K562 (cell line): ENCODE data around the gene ADD3. TPM values are rescaled to one million over a fixed set of nuclear protein-coding genes. Genes with fewer than 3 reads are reported as not detected.

Experiments used
- ATAC-seq: fragments of 200-7000 bp; cut with Tn5 transposase; 3 replicates; pipeline ENCODE4 v1.9.1; 2020; ENCODE audit warnings: moderate library complexity
- BruUV-seq: library from RNA; stranded (reverse); fragments of 400-500 nt; replicated peaks from 2 replicates; lab custom pipeline; 2021; lab: Mats Ljungman, UMichigan
- CTCF ChIA-PET: fragments of 300-600 bp; formaldehyde crosslinking; extraction: SDS; loops from one replicate; lab custom pipeline; 2021; ENCODE audit warnings: low intra/inter-chr PET ratio; lab: Yijun Ruan, JAX
- POLR2A ChIA-PET: fragments of 300-600, 350-650 bp; sonication (Branson Sonifier 250); formaldehyde crosslinking; extraction: SDS; loops from one replicate; lab custom pipeline; 2021; ENCODE audit warnings: antibody characterized with exemption, inconsistent platforms; lab: Yijun Ruan, JAX
- DNase-seq, 4 experiments: peaks; one replicate each; pipeline versions ENCODE4 v3.0.0 to v3.0.0-alpha.2; 2011 to 2018; ENCODE audit warnings: low spot score in 3 of 4, mixed read lengths in 3 of 4; ENCODE audit errors: extremely low read depth in 1 of 4
- FAIRE-seq: peaks from 2 replicates; lab custom pipeline; 2011; peaks lifted over from hg19 to GRCh38; lab: Jason Lieb, UNC
- H2AFZ ChIP-seq: 2 replicates; pipeline ENCODE4 v1.6.0; 2011; ENCODE audit warnings: low read depth, low read length, control low read depth, inconsistent platforms
- H3K27ac ChIP-seq: fragments of 200-600 bp; 3 replicates; pipeline ENCODE4 v1.8.0; 2011; ENCODE audit warnings: low read depth, mild to moderate bottlenecking, control low read depth, inconsistent platforms, low read length, moderate library complexity, mixed read lengths; ENCODE audit errors: extremely low read depth
- H3K27me3 ChIP-seq, 2 experiments: fragments of 300-600 bp in 1 of 2; 2 replicates in 1 of 2; 3 replicates in 1 of 2; pipeline versions ENCODE4 v1.6.0 to v1.8.0; 2011; ENCODE audit warnings: inconsistent platforms in 2 of 2, low read length in 2 of 2, mild to moderate bottlenecking in 1 of 2, mixed read lengths in 1 of 2, moderate library complexity in 1 of 2; ENCODE audit not compliant: control insufficient read depth in 2 of 2, insufficient read depth in 2 of 2
- H3K36me3 ChIP-seq: fragments of 300-600 bp; 3 replicates; pipeline ENCODE4 v1.8.0; 2011; ENCODE audit warnings: mild to moderate bottlenecking, low read length, inconsistent platforms; ENCODE audit not compliant: control insufficient read depth, insufficient read depth
- H3K4me1 ChIP-seq, 2 experiments: fragments of 200-600 bp in 1 of 2; replicated peaks in 1 of 2; 2 replicates in 1 of 2; 3 replicates in 1 of 2; pipeline versions ENCODE4 v1.5.1 to v1.8.0; 2011; ENCODE audit warnings: inconsistent platforms in 2 of 2, low read length in 2 of 2, mild to moderate bottlenecking in 1 of 2, mixed read lengths in 1 of 2, moderate library complexity in 1 of 2; ENCODE audit not compliant: control insufficient read depth in 2 of 2, insufficient read depth in 2 of 2
- H3K4me2 ChIP-seq: 2 replicates; pipeline ENCODE4 v1.6.1; 2011; ENCODE audit warnings: low read length, control low read depth, inconsistent platforms, mixed read lengths; ENCODE audit not compliant: insufficient read depth
- H3K4me3 ChIP-seq: fragments of 200-600 bp; sonication (generic), shearing (Covaris generic); 2 replicates; pipeline ENCODE4 v1.5.1; 2016; ENCODE audit warnings: control low read depth, inconsistent platforms
- H3K79me2 ChIP-seq: fragments of 200-600 bp; 3 replicates; pipeline ENCODE4 v1.8.0; 2011; ENCODE audit warnings: low read length, inconsistent platforms; ENCODE audit not compliant: control insufficient read depth, insufficient read depth
- H3K9ac ChIP-seq, 2 experiments: 2 replicates each; pipeline versions ENCODE4 v1.6.0 to v1.6.1; 2011; ENCODE audit warnings: low read depth in 2 of 2, low read length in 2 of 2, control low read depth in 1 of 2, inconsistent platforms in 1 of 2, mild to moderate bottlenecking in 1 of 2, mixed read lengths in 1 of 2; ENCODE audit not compliant: insufficient read depth in 1 of 2
- H3K9me1 ChIP-seq: one replicate; pipeline ENCODE4 v1.6.0; 2011; ENCODE audit warnings: inconsistent platforms, mild to moderate bottlenecking, low read length, moderate library complexity; ENCODE audit not compliant: control insufficient read depth, insufficient read depth
- H3K9me3 ChIP-seq: replicated peaks from 2 replicates; pipeline ENCODE4 v1.5.1; 2011; ENCODE audit warnings: low read depth, low read length, inconsistent platforms; ENCODE audit not compliant: control insufficient read depth, insufficient read depth
- H4K20me1 ChIP-seq: replicated peaks from 2 replicates; pipeline ENCODE4 v1.6.1; 2011; ENCODE audit warnings: low read length, inconsistent platforms, mixed read lengths; ENCODE audit not compliant: control insufficient read depth, insufficient read depth
- BRD9 ChIP-seq: fragments of 450-650 bp; IDR thresholded peaks from 2 replicates; pipeline ENCODE4 v1.6.1; 2018; ENCODE audit warnings: low read depth; ENCODE audit not compliant: partially characterized antibody
- CBFA2T2 ChIP-seq: fragments of 450-650 bp; conservative IDR thresholded peaks from 2 replicates; pipeline ENCODE4 v1.6.1; 2017; ENCODE audit warnings: mild to moderate bottlenecking
- ETS1 ChIP-seq: conservative IDR thresholded peaks from 2 replicates; pipeline ENCODE4 v1.6.1; 2011; ENCODE audit warnings: low read depth, mild to moderate bottlenecking, low read length; ENCODE audit not compliant: control insufficient read depth
- ETV6 ChIP-seq, 3 experiments: fragments of 150-350 bp in 1 of 3; sonication (generic) in 1 of 3; formaldehyde crosslinking in 1 of 3; IDR thresholded peaks; 2 replicates each; pipeline versions ENCODE4 v1.6.1 to v1.8.0; 2014 to 2022; ENCODE audit warnings: borderline replicate concordance in 2 of 3, low read depth in 2 of 3, antibody characterized with exemption in 1 of 3, low read length in 1 of 3, mild to moderate bottlenecking in 1 of 3, missing genetic modification reagents in 1 of 3
- HEY1 ChIP-seq: fragments of 250-450 bp; sonication (Bioruptor Pico); IDR thresholded peaks from 2 replicates; pipeline ENCODE4 v1.5.0; 2020; ENCODE audit warnings: mild to moderate bottlenecking, moderate library complexity, borderline replicate concordance
- MTA3 ChIP-seq: fragments of 450-650 bp; formaldehyde crosslinking; IDR thresholded peaks from 2 replicates; pipeline ENCODE4 v1.6.1; 2017; ENCODE audit warnings: mild to moderate bottlenecking, borderline replicate concordance
- NFXL1 ChIP-seq: fragments of 450-650 bp; formaldehyde crosslinking; IDR thresholded peaks from 2 replicates; pipeline ENCODE4 v1.4.0; 2021; ENCODE audit warnings: mild to moderate bottlenecking
- NKRF ChIP-seq: fragments of 450-650 bp; IDR thresholded peaks from 2 replicates; pipeline ENCODE4 v1.6.1; 2016; ENCODE audit warnings: borderline replicate concordance
- SRSF1 ChIP-seq: fragments of 200-400 bp; formaldehyde crosslinking; IDR thresholded peaks from 2 replicates; pipeline ENCODE4 v1.6.1; 2017; ENCODE audit warnings: mild to moderate bottlenecking, low read depth, low read length, moderate library complexity
- USF1 ChIP-seq: sonication (generic); formaldehyde crosslinking; IDR thresholded peaks from 2 replicates; pipeline ENCODE4 v1.9.0; 2022; ENCODE audit warnings: mild to moderate bottlenecking, missing genetic modification reagents
- ZNF217 ChIP-seq: sonication (generic); formaldehyde crosslinking; IDR thresholded peaks from 2 replicates; pipeline ENCODE4 v1.8.0; 2022; ENCODE audit warnings: mild to moderate bottlenecking, missing genetic modification reagents
- ZNF324 ChIP-seq: fragments of 250-450 bp; sonication (Bioruptor Pico); IDR thresholded peaks from 2 replicates; pipeline ENCODE4 v1.4.0; 2020; ENCODE audit warnings: mild to moderate bottlenecking
- ZNF589 ChIP-seq: fragments of 200-800 bp; sonication (Bioruptor generic); IDR thresholded peaks from 2 replicates; pipeline ENCODE4 v1.6.1; 2016; ENCODE audit warnings: low read depth, missing genetic modification characterization, missing compliant biosample characterization
- ZSCAN29 ChIP-seq: fragments of 450-650 bp; IDR thresholded peaks from 2 replicates; pipeline ENCODE4 v1.6.1; 2017
- WGBS: fragments of 100-300 bp; shearing (Covaris generic); methylation state at CpG from one replicate; pipeline ENCODE4 v1.1.6; 2016; ENCODE audit warnings: low coverage, mixed read lengths; ENCODE audit not compliant: insufficient coverage; ENCODE audit errors: missing lambda C conversion rate; 5-methylcytosine and 5-hydroxymethylcytosine counted together
- in situ Hi-C: fragments of 300-500 bp; cut with MboI; formaldehyde crosslinking; loops from 4 replicates; pipeline ENCODE4 v1.15.0; 2018; ENCODE audit warnings: inconsistent platforms, mixed read lengths
- intact Hi-C: fragments of 100-400 bp; cut with micrococcal nuclease; formaldehyde crosslinking; loops from 2 replicates; pipeline ENCODE4 v1.14.2; 2022
- polyA plus RNA-seq, 8 experiments: library from polyadenylated mRNA; depleted of rRNA in 4 of 8; stranded (reverse) in 5 of 8; unstranded in 3 of 8; fragments of >200 nt; fragmentation: Nextera tagmentation in 2 of 8; fragmentation: Illumina TruSeq in 1 of 8; extraction: Ambion mirVana in 2 of 8; extraction: Trizol in 1 of 8; gene quantifications; 2 replicates each; pipeline versions ENCODE4 v1.2.1 to v1.2.3, GENCODE V29; 2011 to 2014; ENCODE audit warnings: inconsistent platforms in 1 of 8, missing spikeins in 1 of 8
- total RNA-seq, 7 experiments: library from RNA; depleted of rRNA in 6 of 7; stranded (reverse); fragments of >200 nt in 6 of 7; fragmentation: Illumina TruSeq in 2 of 7; extraction: Trizol in 2 of 7; gene quantifications; 2 replicates each; pipeline versions ENCODE4 v1.2.1 to v1.2.3, GENCODE V29; 2011 to 2021; ENCODE audit warnings: low replicate concordance in 1 of 7

ADD3 gene
- total and polyA plus RNA-seq, 9 of the 15 experiments (the other 6 are each of a cell fraction or from before 2014, with no cell fraction given): 13.2 to 125 (median 31.7) TPM

GRCh38 chr10:110165239-110165638, 157.5 kb downstream of the ADD3 start:
- no peak for DNase-seq
- no peak overlapping the region for H3K9ac ChIP-seq
- no TSS peak for BruUV-seq
- TF ChIP-seq ZSCAN29 (no peak), USF1 (CRISPR knock-in tag) (no peak), ETV6 (IDR thresholded peaks at IDR 0.05; ENCODE audit: borderline replicate concordance in 1 of 2, low read depth in 2 of 2, low read length in 1 of 2) (no peak), ETV6 (CRISPR knock-in tag; IDR thresholded peaks at IDR 0.05; ENCODE audit: borderline replicate concordance) (no peak), NFXL1 (CRISPR knock-in tag) (no peak), CBFA2T2 (no peak), ZNF217 (CRISPR knock-in tag) (no peak), SRSF1 (no peak), MTA3 (no peak), HEY1 (CRISPR knock-in tag) (no peak), ZNF324 (CRISPR knock-in tag) (no peak), NKRF (no peak), ZNF589 (CRISPR knock-in tag) (no peak), ETS1 (no peak), BRD9 (no peak)
- TF ChIP-seq, all 486 proteins: peak for 0
- H4K20me1 ChIP-seq: no peaks in the 10 kb centered on the region
- no peak overlapping the region for H2AFZ ChIP-seq
- H3K79me2 ChIP-seq: no peaks in the 10 kb centered on the region
- H3K9me1 ChIP-seq: no peaks in the 10 kb centered on the region
- peaks cover 9 to 45% of the 10 kb centered on the region in 2 experiments; a peak in 4 of 5 replicates for H3K27me3 ChIP-seq
- ATAC-seq: no peak
- in situ Hi-C loops (no loop called here), intact Hi-C loops (no loop called here)
- H3K4me2 ChIP-seq: no peak overlapping the region
- H3K9me3 ChIP-seq: no peaks in the 10 kb centered on the region
- ChIA-PET POLR2A (interaction anchor here (1.0 kb wide), 1 partner anchor 46 kb away, joined by 4 read pairs; no protein-coding TSS in a partner anchor), CTCF (no interaction called here)
- H3K4me1 ChIP-seq: no peaks in the 10 kb centered on the region; a peak in 1 of 5 replicates
- WGBS: 9% methylated on average over 6 of the region's 6 CpGs
- FAIRE-seq: no peak
- H3K36me3 ChIP-seq: no peaks in the 10 kb centered on the region
- H3K4me3 ChIP-seq: no peak overlapping the region
- H3K27ac ChIP-seq: no peak overlapping the region
